ENCODE data around the gene CADM2. TPM values are rescaled to one million over a fixed set of nuclear protein-coding genes. Genes with fewer than 3 reads are reported as not detected.

CADM2 gene
- total RNA-seq, 1 experiment from 2014 or later: not detected

DNA sequence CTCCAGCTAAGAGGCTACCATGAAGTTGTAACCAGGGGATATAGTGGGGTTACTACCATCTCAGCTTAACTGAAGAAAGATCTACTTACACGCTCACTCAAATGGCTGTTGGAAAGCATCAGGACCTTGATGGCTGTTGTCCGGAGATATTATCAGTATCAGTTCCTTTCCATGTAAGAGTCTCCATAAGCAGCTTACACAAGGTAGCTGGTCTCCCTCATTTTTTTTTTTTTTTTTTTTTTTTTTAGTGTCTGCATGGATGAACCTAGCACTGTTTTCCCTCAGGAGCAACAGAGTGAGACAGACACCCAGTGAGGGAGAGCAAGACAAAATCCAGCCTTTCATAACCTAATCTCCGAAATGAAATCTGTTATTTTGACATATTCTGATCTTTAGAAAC, 230.9 kb downstream of the CADM2 start:
- DNase-seq (ENCODE audit: low spot score): no peak

- DNase-seq (ENCODE audit: low spot score): peak; percentile 1
Observed at GRCh38 chr3:85193565-85193964, 234.8 kb downstream of the CADM2 start.

DNA sequence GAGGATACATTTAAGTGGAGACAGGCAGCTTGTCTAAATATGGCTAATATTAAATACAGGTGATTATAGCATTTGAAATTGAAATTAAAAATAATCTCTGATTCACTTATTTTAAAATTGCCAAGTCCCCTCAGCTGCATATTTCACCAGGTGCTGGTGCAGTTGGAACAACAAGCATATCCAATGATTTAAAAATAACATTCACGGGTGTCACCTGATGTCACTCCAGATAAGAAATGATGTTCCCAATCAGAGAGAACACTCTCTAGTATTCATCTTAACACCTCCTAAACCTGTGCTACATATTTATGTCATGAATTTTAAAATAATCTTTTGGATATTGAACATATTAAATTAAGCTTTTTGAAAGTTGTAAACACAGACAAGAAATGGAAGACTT, 249.9 kb downstream of the CADM2 start:
- DNase-seq (ENCODE audit: low spot score): no peak

DNA sequence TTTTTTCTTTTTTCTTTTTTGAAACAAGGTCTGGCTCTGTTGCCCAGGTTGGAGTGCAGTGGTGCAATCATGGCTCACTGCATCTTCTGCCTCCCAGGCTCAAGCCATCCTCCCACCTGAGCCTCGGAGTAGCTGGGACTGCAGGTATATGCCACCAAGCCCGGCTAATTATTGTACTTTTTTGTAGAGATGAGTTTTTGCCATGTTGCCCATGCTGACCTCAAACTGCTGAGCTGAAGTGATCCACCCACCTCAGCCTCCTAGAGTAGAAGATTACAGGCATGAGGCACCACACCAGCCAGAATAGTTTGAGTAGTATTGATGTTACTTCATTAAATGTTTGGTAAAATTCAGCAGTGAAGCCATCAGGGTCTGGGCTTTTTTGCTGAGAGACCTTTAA, 251.8 kb downstream of the CADM2 start:
- DNase-seq (ENCODE audit: low spot score): no peak

DNA sequence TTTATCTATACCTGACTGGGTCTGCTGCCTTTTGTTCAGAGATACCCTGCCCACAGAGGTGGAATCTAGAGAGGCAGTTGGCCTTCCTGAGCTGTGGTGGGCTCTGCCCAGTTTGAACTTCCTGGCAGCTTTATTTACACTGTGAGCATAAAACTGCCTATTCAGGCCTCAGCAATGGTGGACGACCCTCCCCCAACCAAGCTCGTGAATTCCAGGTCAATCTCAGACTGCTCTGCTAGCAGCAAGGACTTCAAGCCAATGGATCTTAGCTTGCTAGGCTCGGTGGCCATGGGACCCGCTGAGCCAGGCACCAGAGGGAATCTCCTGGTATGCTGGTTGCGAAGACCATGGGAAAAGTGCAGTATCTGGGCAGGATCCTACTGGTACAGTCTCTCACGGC, 270.2 kb downstream of the CADM2 start:
- DNase-seq (ENCODE audit: low spot score): no peak

- DNase-seq (ENCODE audit: low spot score): no peak
Observed at GRCh38 chr3:85244091-85244490, 285.3 kb downstream of the CADM2 start.

DNA sequence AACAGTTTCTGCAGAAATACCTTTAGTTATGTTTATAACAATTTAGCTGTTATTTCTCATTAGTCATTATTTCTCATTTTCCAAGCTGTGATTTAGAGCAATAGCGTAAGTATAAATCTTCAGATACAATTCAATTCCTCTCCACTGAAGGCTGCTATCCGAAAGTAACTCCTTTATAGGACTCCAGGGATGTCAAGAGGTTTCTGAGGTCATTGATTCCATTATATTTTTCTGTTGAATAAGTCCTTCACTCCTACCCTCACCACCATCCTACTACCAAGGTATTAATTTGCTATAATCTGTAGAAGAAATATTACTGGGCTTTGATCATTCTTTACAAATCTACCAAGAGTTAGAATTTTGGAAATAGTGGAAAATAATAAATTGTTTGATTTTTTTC, 285.7 kb downstream of the CADM2 start:
- no peak for DNase-seq (ENCODE audit: low spot score)

GRCh38 chr3:85251766-85252165, 293.0 kb downstream of the CADM2 start:
- no peak for DNase-seq (ENCODE audit: low spot score)

- no peak for DNase-seq (ENCODE audit: low spot score)
Observed at GRCh38 chr3:85252686-85253085, 293.9 kb downstream of the CADM2 start.

GRCh38 chr3:85254738-85255137, 295.9 kb downstream of the CADM2 start:
- DNase-seq (ENCODE audit: low spot score): no peak

- no peak for DNase-seq (ENCODE audit: low spot score)
Observed at GRCh38 chr3:85255949-85256348, 297.2 kb downstream of the CADM2 start.

- no peak for DNase-seq (ENCODE audit: low spot score)
Observed at GRCh38 chr3:85258326-85258725, 299.5 kb downstream of the CADM2 start.

DNA sequence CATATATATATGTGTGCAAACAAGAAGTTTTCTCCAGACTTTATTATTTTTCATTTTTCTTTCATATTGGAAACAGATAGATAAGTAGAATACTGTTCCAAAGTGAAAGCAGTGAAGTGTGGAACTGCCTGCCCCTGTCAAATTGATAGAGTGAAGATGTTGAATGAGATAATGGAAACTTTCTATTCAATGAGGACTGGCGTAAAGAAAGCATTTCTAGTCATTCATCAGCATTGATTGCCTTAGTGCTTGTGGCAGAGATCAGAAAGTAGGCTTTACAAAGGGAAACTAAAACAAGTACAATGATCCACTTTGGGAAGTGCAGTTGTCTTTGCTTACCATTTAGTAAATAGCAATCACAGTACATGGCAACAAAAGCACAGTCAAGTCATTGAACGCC, 300.0 kb downstream of the CADM2 start:
- DNase-seq (ENCODE audit: low spot score): no peak

GRCh38 chr3:85259748-85260147, 301.0 kb downstream of the CADM2 start:
- DNase-seq (ENCODE audit: low spot score): no peak

DNA sequence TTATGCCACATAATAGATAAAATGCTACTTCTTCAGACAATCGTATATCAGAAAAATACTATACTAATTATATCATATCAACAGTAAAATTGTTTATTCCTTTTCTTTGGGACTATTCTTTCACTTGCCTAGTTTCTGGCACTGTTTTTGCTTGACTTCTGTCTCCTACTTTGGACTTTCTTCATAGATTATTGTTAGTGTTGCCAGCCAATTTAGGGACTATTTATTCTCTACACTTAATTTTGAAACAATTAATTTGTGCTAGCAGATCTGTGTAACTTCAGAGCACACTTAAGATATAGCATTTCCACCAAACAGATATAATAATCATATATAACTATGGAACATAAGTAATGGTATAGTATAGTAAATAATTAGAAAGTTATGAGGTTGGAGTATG, 305.6 kb downstream of the CADM2 start:
- no peak for DNase-seq (ENCODE audit: low spot score)

GRCh38 chr3:85270488-85270887, 311.7 kb downstream of the CADM2 start:
- DNase-seq (ENCODE audit: low spot score): no peak

DNA sequence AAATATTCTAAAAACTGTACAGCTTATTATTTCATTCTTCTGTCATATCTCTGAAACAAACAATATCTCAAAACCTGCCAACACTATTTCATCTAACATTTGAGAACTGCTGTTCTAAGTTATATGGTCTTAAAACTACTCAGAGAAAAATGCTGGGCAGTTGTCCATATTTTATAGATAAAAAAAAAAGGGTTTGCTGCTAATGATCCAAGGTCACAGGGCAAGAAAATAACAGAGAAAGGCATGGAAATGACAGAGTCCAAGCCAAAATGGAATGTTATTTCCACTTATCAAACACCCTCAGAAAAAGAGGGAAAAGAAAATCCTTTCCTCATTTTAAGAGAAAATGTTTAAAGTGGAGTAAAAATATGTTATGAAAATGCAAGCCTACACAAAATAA, 313.1 kb downstream of the CADM2 start:
- no peak for DNase-seq (ENCODE audit: low spot score)

DNA sequence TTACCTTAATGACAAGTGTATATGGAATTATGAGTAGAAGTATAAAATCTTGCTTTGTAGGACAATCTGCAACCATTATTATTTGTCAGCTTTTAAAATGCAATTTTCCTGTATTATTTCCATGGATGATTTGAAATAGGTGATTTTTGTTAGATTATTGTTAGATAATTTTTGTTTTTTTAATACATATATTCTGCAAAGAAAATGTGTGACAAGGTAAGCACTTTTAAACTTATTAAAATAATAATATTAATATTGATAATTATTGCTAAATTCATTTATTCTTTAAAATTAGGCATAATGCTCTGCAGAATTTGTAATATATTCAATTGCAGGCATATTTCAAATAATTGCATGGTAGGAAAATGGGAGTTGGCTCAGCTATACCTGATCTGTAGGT, 329.5 kb downstream of the CADM2 start:
- DNase-seq (ENCODE audit: low spot score): no peak

DNA sequence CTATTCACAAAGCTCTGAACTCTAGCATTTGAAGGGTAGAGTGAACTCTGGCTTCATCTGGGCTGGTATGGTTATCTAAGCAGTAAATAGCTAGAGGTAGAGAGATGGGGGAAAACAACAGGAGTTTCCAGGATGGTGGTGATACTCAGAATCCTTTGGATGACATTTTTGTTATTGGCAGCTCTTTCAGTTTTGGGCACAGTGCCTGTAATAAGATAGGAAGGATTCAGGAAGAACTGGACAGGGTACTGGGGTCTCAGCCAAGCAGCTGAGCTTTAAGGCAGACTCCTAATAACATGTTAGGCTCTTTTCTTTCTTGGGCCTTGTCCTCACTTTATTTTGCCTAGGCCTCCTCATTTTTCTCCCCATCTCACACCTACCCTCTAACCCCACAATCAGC, 338.5 kb downstream of the CADM2 start:
- no peak for DNase-seq (ENCODE audit: low spot score)

DNA sequence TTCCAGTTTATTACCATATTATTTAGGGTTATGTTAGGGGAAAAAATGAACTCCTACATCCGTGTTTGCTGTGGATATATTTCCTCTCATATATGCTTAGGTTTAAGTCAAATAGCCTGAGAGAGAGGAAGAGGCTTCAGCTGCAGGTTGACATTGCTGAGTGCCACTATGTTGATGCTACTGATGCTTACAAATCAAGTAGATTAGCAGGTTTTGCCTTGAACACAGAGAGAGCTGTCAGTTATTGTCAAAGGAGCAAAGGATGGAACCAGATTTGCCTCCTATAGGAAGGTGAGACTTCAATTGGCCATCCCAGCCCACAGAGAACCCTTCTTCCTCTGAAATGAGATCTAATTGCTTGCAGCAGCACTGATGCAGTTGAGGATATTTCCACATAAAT, 339.2 kb downstream of the CADM2 start:
- no peak for DNase-seq (ENCODE audit: low spot score)

DNA sequence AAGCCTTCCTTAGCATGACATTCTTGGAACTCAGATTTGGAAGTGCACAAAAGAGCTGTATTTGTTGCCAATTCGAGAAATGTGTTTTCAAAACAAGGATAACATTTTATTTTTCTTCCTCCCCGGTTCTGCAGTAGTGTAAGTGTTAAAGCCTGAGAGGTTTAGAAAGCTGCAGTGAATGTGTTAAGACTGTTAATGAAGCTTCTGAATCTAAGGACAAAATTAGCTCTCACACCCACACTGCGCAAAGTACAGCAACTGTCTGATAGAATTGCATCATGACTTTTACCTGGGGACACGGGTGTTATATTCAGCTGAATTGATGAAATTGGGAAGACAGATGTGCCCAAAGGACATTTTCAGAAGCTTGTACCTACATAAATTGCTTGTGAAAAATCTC, 344.4 kb downstream of the CADM2 start:
- DNase-seq (ENCODE audit: low spot score): no peak

DNA sequence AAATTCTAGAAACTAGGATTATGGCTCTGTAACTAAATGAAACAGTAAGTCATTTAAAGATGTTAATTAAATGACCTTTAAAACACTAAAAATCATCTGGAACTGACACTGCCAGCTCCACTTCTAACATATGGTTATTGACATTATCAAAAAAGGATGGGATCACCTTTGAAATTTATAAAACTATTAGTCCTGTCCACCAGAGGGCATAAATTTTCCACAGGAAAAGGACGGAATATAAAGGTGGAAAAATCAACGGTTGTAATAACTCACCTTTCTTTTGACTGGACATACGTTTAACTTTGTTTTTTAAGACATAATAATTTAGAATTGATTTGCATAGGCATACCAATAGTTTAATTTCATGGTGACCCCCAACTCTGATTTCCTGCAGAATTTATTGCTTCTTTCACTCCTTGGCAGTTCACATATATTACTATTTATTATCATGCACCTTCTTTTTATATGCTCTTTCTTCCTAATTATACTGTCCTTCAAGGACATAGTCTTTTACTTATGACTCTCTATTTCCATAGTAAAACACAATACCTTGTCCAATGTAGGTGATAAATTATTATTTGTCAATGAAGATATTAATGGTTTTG, 345.7 kb downstream of the CADM2 start:
- no peak for DNase-seq (ENCODE audit: low spot score)

DNA sequence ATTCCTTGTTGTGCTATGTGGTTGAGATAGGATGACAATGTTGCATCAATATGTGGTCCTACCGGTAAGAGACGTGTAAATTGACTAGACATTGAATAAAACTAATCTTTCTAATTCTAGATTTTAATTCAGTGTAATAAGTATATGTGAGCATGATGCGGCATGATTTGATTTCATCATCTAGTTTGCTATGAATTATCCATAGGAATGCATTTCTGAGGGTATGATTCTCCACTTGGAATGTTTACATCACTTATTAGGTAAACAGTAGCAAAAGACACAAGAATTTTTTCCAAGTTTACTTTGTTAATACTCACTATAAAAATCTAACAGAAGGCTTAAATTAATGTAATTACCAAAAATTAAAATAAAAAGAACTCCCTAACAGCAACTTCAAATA, 353.5 kb downstream of the CADM2 start:
- no peak for DNase-seq (ENCODE audit: low spot score)

- DNase-seq (ENCODE audit: low spot score): no peak
Observed at GRCh38 chr3:85313380-85313779, 354.6 kb downstream of the CADM2 start.

- no peak for DNase-seq (ENCODE audit: low spot score)
Observed at GRCh38 chr3:85316252-85316651, 357.5 kb downstream of the CADM2 start.
